ENCODE results near the gene MOV10L1. TPM values are rescaled to one million over a fixed set of nuclear protein-coding genes. Genes with fewer than 3 reads are reported as not detected.

Gene MOV10L1
- total RNA-seq, 1 experiment from 2014 or later, result 0.26 TPM

DNA sequence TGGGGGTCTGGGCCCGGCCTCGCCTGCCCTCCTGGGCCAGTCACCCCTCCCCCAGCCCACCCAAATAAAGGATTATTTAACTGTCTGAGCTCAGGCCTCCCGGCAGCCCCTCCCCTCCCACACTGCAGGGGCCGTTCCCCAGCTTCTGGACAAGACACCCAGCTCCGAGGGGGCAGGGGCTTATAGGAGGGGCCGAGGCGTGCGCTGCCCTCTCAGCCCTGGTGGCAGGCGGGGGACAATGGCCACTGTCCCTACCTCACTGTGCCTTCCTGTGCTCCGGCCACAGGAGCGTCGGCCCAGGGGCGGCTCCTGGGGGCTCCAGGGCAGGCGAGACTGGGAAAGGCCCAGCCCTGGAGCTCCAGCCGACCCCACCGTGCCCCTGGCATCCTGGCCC lies 108.8 kb downstream of the MOV10L1 start:
- no TSS peak for BruUV-seq (replicated peaks)
- POLR2A ChIA-PET (ENCODE audit: unreplicated experiment), result no interaction called here
- Histone ChIP-seq H3K4me1 (ENCODE audit: insufficient read depth, low read length) (peaks cover 3% of the 10 kb centered on the region), H3K9me2 (replicated peaks; ENCODE audit: low read length) (no peaks in the 10 kb centered on the region), H4K20me1 (ENCODE audit: low read length) (no peaks in the 10 kb centered on the region), H3K4me3 (ENCODE audit: low read length) (no peak overlapping the region), H3K36me3 (ENCODE audit: low read depth, low read length) (no peaks in the 10 kb centered on the region; the same call in 1 of the 2 replicates), H3K27me3 (ENCODE audit: low read length) (no peaks in the 10 kb centered on the region), H3K4me2 (ENCODE audit: low read length) (no peak overlapping the region), H3F3A (ENCODE audit: low read length, unreplicated experiment) (no peaks in the 10 kb centered on the region), H3K9ac (ENCODE audit: low read length) (no peak overlapping the region), H2AFZ (ENCODE audit: low read length) (no peak overlapping the region), H3K27ac (ENCODE audit: low read length) (no peak overlapping the region), H3K9me3 (ENCODE audit: low read length) (no peaks in the 10 kb centered on the region), H3K79me2 (ENCODE audit: low read length) (peaks cover 23% of the 10 kb centered on the region)
- intact Hi-C loops (cut with micrococcal nuclease), result no loop called here
- DNase-seq (no peak), ATAC-seq (no peak)
- no peak for TF ChIP-seq EZH2phosphoT487 (IDR thresholded peaks at IDR 0.05; ENCODE audit: borderline replicate concordance, low read length)
- no peak for TF ChIP-seq EZH2 (IDR thresholded peaks at IDR 0.05; ENCODE audit: low read length, unreplicated experiment)
- TF ChIP-seq, protein P1, sequence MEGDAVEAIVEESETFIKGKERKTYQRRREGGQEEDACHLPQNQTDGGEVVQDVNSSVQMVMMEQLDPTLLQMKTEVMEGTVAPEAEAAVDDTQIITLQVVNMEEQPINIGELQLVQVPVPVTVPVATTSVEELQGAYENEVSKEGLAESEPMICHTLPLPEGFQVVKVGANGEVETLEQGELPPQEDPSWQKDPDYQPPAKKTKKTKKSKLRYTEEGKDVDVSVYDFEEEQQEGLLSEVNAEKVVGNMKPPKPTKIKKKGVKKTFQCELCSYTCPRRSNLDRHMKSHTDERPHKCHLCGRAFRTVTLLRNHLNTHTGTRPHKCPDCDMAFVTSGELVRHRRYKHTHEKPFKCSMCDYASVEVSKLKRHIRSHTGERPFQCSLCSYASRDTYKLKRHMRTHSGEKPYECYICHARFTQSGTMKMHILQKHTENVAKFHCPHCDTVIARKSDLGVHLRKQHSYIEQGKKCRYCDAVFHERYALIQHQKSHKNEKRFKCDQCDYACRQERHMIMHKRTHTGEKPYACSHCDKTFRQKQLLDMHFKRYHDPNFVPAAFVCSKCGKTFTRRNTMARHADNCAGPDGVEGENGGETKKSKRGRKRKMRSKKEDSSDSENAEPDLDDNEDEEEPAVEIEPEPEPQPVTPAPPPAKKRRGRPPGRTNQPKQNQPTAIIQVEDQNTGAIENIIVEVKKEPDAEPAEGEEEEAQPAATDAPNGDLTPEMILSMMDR (conservative IDR thresholded peaks at IDR 0.05; ENCODE audit: low read depth, low read length), result no peak
- CTCF ChIA-PET, result no interaction called here

DNA sequence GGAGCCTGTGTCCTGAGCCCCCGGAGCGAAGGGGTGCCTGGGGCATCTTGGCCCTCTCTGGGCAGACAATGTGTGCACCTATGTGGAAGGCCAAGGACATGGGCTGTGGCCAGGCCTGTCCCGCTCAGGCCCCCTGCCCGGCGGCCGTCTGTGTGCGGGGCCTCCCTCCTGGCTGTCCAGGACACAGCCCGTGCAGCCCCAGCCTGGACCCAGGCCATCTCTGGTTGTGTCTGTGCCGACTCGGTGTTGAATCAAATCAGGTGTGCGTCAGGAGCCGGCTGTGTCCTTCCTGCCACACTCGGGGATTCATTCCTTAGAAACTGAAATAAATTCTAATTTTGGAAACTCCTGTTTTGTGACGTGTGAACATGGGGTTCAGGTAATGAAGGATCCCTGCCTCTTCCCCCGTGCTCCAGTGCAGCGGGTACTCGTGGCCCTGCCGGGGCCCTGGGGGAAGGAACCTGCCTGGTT lies 109.5 kb downstream of the MOV10L1 start:
- Histone ChIP-seq H3K9me2 (replicated peaks; ENCODE audit: low read length) (no peaks in the 10 kb centered on the region), H3K9me3 (ENCODE audit: low read length) (no peaks in the 10 kb centered on the region), H3K27me3 (ENCODE audit: low read length) (no peaks in the 10 kb centered on the region), H3F3A (ENCODE audit: low read length, unreplicated experiment) (no peaks in the 10 kb centered on the region), H3K79me2 (ENCODE audit: low read length) (peaks cover 25% of the 10 kb centered on the region), H2AFZ (ENCODE audit: low read length) (no peak overlapping the region), H3K36me3 (ENCODE audit: low read depth, low read length) (no peaks in the 10 kb centered on the region; the same call in 1 of the 2 replicates), H4K20me1 (ENCODE audit: low read length) (no peaks in the 10 kb centered on the region), H3K9ac (ENCODE audit: low read length) (no peak overlapping the region), H3K4me1 (ENCODE audit: insufficient read depth, low read length) (peaks cover 3% of the 10 kb centered on the region), H3K4me3 (ENCODE audit: low read length) (no peak overlapping the region), H3K27ac (ENCODE audit: low read length) (no peak overlapping the region), H3K4me2 (ENCODE audit: low read length) (peak overlapping the region; percentile 87)
- intact Hi-C loops (cut with micrococcal nuclease), result no loop called here
- TF ChIP-seq, protein P1 (conservative IDR thresholded peaks at IDR 0.05; ENCODE audit: low read depth, low read length), result no peak
- TF ChIP-seq EZH2 (IDR thresholded peaks at IDR 0.05; ENCODE audit: low read length, unreplicated experiment) (no peak), EZH2phosphoT487 (IDR thresholded peaks at IDR 0.05; ENCODE audit: borderline replicate concordance, low read length) (no peak)
- BruUV-seq (replicated peaks), result TSS peak; percentile 54
- CTCF ChIA-PET, result interaction anchor here (0.7 kb wide), 1 partner anchor 298 kb away, joined by 4 read pairs; no protein-coding TSS in a partner anchor
- POLR2A ChIA-PET (ENCODE audit: unreplicated experiment), result no interaction called here
- DNase-seq (no peak), ATAC-seq (no peak)

DNA sequence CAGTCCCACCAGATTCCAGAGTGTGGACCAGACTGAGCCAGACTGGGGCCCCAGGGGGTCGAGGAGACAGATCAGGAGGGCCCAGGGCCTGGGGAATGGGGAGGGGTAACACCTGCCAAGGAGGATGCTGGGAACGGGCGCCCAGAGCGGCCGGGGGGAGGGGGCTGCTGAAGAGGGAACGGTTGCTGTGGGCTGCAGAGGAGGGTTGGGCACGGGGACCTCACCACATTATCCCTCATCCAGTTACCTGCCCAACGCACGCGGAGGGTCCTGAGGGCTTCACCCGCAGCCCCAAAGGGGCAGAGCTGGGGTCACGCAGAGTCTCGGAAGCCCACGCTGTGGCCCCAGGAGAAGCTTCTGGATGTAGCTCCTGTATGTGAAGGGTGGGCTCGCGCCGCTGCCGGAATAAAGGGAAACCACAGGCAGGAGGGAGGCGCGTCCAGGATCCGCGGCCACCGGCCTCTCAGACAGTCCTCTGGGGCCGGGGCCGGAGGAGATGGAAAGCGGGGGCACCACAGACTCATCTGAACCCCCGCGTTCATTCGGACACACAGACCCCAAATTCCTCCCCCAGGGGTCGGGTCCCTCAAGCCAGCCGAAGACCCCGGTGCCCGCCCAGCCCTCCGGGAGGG lies 110.1 kb downstream of the MOV10L1 start:
- ChIA-PET CTCF (no interaction called here), POLR2A (ENCODE audit: unreplicated experiment) (no interaction called here)
- no peaks in the 10 kb centered on the region for H3F3A ChIP-seq (ENCODE audit: low read length, unreplicated experiment)
- H3K4me2 ChIP-seq (ENCODE audit: low read length), result peak overlapping the region; percentile 87
- ATAC-seq, result peak; percentile 43
- no peaks in the 10 kb centered on the region for H3K36me3 ChIP-seq (ENCODE audit: low read depth, low read length)
- H3K27me3 ChIP-seq (ENCODE audit: low read length), result no peaks in the 10 kb centered on the region
- no peaks in the 10 kb centered on the region for H3K9me2 ChIP-seq (replicated peaks; ENCODE audit: low read length)
- no peaks in the 10 kb centered on the region for H3K9me3 ChIP-seq (ENCODE audit: low read length)
- intact Hi-C loops (cut with micrococcal nuclease), result no loop called here
- no peaks in the 10 kb centered on the region for H4K20me1 ChIP-seq (ENCODE audit: low read length)
- no peak for DNase-seq
- H3K4me3 ChIP-seq (ENCODE audit: low read length), result peak overlapping the region; percentile 73
- H3K9ac ChIP-seq (ENCODE audit: low read length), result peak overlapping the region; percentile 73; the same call in 1 of the 2 replicates
- peaks cover 3% of the 10 kb centered on the region for H3K4me1 ChIP-seq (ENCODE audit: insufficient read depth, low read length)
- no peak overlapping the region for H3K27ac ChIP-seq (ENCODE audit: low read length)
- TF ChIP-seq EZH2 (IDR thresholded peaks at IDR 0.05; ENCODE audit: low read length, unreplicated experiment), result no peak
- TF ChIP-seq EZH2phosphoT487 (IDR thresholded peaks at IDR 0.05; ENCODE audit: borderline replicate concordance, low read length), result no peak
- TF ChIP-seq, protein P1 (conservative IDR thresholded peaks at IDR 0.05; ENCODE audit: low read depth, low read length), result no peak
- no TSS peak for BruUV-seq (replicated peaks)
- H3K79me2 ChIP-seq (ENCODE audit: low read length), result peaks cover 25% of the 10 kb centered on the region
- H2AFZ ChIP-seq (ENCODE audit: low read length), result peak overlapping the region; percentile 67; the same call in 1 of the 2 replicates
